NCI-H1092 treated with DMSO at 0.1 percent for 48 hours (cell line): Measurements from ENCODE around the gene TMEM108.

Source experiments
- DNase-seq: peaks from one replicate; lab custom pipeline; 2025; lab: John Stamatoyannopoulos, UW

Gene TMEM108

GRCh38 chr3:133278260-133279043 lies 240.3 kb downstream of the TMEM108 start:
- DNase-seq: no peak

GRCh38 chr3:133280586-133280985 lies 242.4 kb downstream of the TMEM108 start:
- DNase-seq: no peak

- DNase-seq: no peak
Observed at GRCh38 chr3:133282236-133282635, 244.0 kb downstream of the TMEM108 start.

DNA sequence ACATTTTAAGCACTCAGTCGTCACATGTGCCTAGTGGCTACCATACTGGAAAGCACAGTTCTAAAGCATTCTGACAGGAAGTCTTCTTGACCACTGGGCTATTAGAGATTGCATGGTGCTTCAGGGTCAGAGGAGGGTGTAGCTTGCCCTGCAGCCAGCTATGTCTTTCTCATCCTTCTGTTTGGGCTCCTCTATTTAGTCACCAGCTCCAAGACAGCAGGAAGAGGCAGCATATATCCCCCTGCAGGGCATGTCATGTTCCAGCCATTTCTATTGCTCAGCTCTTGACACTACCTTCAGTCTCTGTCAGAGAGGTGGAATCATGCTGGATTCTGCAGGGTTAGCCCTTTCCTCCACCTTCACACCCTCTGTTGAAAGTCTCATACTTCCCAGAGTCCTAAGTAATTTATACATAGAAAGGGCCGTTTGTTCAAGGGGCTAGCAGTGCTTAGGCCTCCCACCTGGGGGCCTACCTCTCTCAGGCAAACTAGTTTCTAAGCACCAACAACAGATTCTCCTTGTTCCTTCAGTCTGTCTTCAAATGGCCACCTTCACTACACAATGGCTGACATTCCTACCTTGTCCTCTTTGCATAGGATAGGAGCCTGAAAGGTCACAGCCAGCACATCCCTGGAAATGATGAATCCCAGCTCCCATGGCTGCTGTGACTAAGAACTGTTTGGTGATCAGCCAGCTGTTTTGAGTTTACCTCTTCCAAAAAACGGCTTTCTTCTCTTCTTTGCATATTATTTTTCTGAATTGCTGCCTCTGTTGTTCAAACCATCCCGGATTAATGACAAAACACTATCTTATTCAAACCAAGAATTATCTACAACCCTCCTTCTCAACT lies 246.0 kb downstream of the TMEM108 start:
- no peak for DNase-seq

DNA sequence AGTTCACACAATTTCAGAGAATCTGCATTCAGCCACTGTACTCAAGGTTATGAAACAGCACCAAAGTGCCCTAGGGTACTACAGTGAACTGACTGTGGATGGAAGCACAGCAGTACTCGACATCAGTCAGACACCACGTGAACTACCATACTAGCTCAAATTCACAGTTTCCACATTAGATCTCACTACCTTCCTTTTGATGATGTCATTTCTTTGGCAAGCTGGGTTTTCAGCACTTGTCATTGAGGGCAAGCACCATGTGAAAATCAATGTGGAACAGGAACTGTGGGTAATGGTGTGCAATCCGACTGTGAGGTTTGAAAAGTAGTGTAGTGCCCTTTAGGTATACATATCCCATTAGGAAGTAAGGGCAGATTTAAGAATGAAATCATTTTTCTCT lies 251.1 kb downstream of the TMEM108 start:
- no peak for DNase-seq

GRCh38 chr3:133292296-133292695 lies 254.1 kb downstream of the TMEM108 start:
- DNase-seq: peak; percentile 68

DNA sequence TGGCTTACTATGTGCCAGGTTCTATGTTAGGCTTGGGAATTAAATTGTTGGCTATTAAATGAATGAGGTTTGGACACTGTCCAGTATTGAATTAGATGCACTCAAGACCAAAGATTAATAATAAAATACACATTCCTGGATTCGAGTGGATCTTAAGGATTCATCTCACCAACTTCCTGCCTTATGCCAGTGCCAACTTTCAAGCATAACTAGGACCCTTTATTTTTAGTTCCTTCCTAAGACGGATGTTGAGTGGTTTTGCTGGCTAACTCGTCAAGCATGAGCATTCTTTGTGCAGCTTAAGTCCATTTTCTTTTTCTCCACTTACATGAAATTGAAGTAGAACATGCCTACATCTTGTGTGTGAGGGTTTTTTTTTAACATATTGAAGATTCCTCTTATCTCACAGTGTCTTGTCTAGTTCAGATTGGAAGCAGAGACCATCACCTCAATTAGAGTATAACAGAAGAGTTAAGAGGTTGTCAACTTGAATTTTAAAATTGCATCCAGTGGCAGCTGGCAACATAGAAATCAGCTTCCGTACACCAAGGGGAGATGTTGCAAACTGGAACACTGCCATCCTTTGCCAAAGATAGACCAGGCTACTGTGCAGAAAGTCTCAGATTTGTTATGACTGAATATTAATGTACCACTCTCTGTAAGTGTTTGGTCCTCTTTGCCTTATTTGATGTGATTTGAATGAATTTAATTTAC lies 255.4 kb downstream of the TMEM108 start:
- peak; percentile 56 for DNase-seq

DNA sequence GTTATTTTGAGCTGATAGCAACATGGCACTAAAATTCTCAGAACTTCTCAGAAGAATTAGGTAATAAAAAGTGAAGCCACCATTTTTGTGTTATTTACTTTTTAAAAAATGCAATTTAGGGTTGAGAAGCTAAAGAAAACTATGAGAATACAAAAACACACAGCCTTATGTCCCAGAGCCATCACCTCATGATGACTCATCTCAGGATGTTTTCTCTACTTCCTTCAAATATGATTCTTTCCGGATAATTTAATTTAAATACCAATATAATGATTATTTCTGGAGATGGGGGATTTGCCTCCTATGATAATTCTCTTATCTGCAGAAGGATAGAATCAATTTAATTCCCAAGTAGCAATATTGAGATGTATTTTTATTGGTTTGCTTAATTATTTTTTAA lies 256.1 kb downstream of the TMEM108 start:
- no peak for DNase-seq

- DNase-seq: no peak
Observed at GRCh38 chr3:133295199-133295901, 257.2 kb downstream of the TMEM108 start.

DNA sequence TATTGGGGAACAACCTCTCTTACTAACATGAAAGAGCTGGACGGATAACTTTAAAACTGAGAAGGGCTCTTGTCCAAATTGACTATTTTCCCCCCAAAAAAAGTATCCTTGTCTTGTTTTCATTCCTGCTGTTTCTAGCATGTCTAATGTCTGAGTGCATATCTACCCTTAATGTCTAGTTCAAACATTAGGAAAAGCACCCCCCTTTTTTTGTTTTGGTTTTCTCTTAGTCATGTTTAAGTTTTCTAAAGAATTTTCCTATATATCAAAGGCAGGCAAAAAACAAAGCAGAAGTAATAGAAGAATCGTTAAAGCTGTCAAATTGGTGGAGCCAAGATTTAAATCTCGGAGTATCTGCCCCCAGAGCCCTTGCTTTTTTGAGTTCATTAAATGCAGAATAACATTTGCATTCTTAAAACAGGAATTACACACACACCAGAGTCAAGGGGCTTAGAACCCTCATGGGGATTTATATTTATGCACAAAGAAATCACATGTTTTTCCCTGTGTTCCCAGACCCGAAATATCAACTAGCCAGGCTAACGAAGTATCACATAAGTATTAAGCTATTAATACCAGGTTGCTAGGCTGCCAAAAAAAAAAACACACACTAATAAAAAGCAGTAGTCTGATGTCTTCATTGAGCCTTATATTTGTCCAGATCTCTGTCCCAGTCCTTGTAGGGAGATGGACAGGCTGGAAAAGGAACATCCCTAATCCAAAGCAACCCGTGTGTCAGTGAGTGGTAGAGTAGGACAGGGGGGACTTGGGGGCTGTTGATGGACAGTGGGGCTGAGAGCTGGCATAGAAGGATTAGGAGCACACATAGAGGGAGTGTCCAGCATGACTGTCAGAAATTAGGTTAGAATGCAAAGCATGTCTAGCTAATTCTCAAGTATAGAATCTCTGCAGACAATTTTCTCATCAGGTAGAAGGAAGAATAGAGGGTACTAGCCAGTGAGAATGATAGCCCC lies 258.0 kb downstream of the TMEM108 start:
- no peak for DNase-seq

DNA sequence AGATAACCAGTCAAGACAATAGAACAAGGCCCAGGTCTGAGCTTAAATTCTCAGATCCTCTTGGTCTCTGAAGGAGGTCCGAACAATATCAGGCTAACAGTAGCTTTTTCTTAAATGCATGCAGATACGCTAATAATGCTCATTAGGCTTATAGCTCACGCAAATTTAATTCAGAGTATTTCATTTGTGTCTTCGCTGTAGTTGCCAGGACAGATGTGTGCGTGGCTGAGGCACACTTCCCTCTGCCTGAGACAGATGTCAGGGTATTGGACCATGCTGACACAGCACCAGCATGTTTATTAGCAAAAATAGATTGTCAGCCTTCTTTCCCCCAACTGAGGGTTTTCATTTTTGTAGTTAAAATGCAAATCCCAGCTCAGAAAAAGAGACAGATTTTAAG lies 258.8 kb downstream of the TMEM108 start:
- DNase-seq: no peak

- DNase-seq: no peak
Observed at GRCh38 chr3:133300102-133300501, 261.9 kb downstream of the TMEM108 start.

DNA sequence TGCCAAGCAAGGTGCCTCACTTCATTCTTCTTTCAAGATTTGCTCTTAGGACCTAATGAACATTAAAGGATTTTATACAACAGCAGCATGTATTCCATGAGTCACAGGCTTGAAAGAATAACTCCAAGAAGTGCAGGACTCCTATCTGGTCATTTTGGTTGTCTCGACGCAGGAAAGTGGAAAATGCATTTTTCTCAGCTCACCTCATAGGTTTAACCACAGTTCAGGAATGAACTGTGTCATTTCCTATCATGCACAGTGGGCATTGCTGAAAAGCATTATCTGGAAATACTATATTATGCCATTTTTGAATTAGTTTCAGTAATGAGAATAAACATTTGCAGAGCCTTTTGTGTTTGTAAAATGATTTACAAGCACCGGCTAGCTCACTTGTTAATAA lies 263.0 kb downstream of the TMEM108 start:
- no peak for DNase-seq

- no peak for DNase-seq
Observed at GRCh38 chr3:133301731-133302130, 263.5 kb downstream of the TMEM108 start.

DNA sequence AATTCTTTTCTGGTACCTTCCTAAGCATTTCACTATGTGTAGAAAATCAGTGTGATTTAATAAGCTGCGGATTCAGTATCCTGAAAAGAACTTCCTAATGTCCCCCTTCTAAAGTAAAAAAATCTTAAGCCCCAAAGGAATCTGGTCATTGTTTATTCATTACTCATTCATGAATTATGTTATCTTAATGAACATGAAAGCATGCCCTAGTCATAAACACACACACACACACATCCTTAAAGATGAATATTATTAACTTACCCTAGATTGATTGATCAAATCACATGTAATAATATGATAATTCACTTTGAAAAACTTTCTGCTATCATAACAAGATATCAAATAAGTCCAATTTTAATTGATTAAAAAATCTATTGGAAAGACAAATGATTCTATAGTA lies 265.2 kb downstream of the TMEM108 start:
- DNase-seq: no peak

DNA sequence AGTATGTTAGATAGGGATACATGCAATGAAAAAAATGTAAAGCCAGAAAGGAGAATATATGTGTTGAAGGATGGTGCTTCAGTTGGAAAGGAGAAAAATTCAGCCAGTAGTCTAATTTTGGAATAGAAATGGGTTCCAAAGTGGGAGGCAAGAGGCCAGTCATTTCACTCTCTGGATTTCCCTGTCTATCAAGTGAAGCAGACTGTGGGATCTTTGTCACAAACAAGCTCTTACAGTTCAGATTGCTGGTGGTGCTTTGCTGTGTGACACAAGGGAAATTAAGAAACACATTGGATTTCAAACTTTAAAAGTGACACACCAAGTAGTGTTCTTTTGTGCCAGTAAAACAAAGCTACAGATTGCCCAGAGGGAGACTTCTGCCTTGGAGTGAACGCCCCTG lies 279.7 kb downstream of the TMEM108 start:
- no peak for DNase-seq

DNA sequence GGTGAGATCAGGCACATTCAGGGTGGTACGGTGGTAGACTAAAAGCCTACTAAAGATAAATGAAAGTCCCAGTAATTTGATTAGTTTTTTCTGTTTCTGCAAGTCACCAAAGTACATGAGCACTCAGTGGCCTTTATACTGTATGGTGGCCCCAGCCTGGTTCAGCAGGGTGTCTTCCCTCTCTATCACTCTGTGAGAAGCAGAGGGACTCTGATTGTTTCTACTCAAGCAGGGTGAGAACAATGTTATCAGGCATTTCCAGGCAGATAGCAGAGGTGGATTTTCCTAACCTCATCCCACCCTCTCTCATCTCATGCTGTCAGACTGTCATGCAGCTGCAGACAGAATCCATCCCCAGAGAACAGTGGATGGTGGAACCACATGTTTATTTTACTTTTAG lies 290.2 kb downstream of the TMEM108 start:
- no peak for DNase-seq

GRCh38 chr3:133329626-133330025 lies 291.4 kb downstream of the TMEM108 start:
- peak; percentile 32 for DNase-seq

DNA sequence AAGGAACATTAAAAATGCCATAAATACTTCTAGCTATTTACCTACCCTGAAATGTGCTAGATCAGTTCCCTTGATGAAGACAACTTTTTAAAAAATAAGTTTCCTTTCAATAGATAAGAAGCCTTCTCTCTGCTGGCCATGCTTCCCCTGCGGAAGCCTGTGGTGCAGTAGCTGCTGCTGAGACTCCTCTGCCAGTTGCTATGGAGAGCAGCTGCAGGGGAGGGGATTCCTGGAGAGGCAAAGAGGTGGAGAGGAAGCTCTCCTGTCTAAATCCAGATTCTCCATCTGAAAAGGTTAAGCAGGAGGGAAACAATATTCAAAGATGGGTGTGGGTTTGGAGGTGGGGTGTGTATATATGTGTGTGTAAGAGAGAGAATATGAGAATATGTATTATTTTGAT lies 291.9 kb downstream of the TMEM108 start:
- DNase-seq: peak; percentile 32

GRCh38 chr3:133330522-133330921 lies 292.3 kb downstream of the TMEM108 start:
- no peak for DNase-seq

GRCh38 chr3:133354721-133355120 lies 316.5 kb downstream of the TMEM108 start:
- DNase-seq: no peak
